Smooth muscle cell (in vitro differentiated cells): ENCODE measurements around the gene TMEM147. TPM values are rescaled to one million over a fixed set of nuclear protein-coding genes. Genes with fewer than 3 reads are reported as not detected.
A peak's percentile ranks its signal among the peaks of the same experiment; 100 is the strongest.
"Not testable (repeated sequence)": the region's sequence is repeated elsewhere in the genome, so short reads cannot be mapped to it uniquely, and the experiment has no call there.

Experiments
- DNase-seq: peaks from one replicate; lab custom pipeline; 2025; ENCODE audit not compliant: unreplicated experiment; lab: John Stamatoyannopoulos, UW
- H2AFZ ChIP-seq: fragments of 200-600 bp; sonication (generic); 2 replicates; pipeline ENCODE4 v1.6.0; 2016; ENCODE audit warnings: antibody characterized with exemption, low read depth, mild to moderate bottlenecking
- H3F3A ChIP-seq: fragments of 200-600 bp; sonication (generic); 2 replicates; pipeline ENCODE4 v1.6.0; 2017; ENCODE audit warnings: antibody characterized with exemption, low read depth
- H3K27ac ChIP-seq: fragments of 200-600 bp; sonication (generic); 2 replicates; pipeline ENCODE4 v1.5.1; 2016; ENCODE audit warnings: low read depth, mild to moderate bottlenecking
- H3K27me3 ChIP-seq: fragments of 200-600 bp; sonication (generic); 2 replicates; pipeline ENCODE4 v1.6.1; 2016; ENCODE audit warnings: low read depth, mild to moderate bottlenecking
- H3K36me3 ChIP-seq: fragments of 200-600 bp; sonication (generic); 2 replicates; pipeline ENCODE4 v1.5.1; 2016; ENCODE audit warnings: low read depth
- H3K4me1 ChIP-seq: fragments of 200-600 bp; sonication (generic); 2 replicates; pipeline ENCODE4 v1.5.1; 2016; ENCODE audit warnings: low read depth
- H3K4me2 ChIP-seq: fragments of 200-600 bp; sonication (generic); 2 replicates; pipeline ENCODE4 v1.6.0; 2016; ENCODE audit warnings: mild to moderate bottlenecking
- H3K4me3 ChIP-seq: fragments of 200-600 bp; sonication (generic); 2 replicates; pipeline ENCODE4 v1.5.1; 2016; ENCODE audit warnings: mild to moderate bottlenecking
- H3K79me2 ChIP-seq: fragments of 200-600 bp; sonication (generic); 2 replicates; pipeline ENCODE4 v1.6.0; 2016; ENCODE audit warnings: low read depth, mild to moderate bottlenecking
- H3K9ac ChIP-seq: fragments of 200-600 bp; sonication (generic); 2 replicates; pipeline ENCODE4 v1.6.0; 2016; ENCODE audit warnings: low read depth
- H3K9me3 ChIP-seq: fragments of 200-600 bp; sonication (generic); replicated peaks from 2 replicates; pipeline ENCODE4 v1.5.1; 2016; ENCODE audit warnings: low read depth
- H4K20me1 ChIP-seq: fragments of 200-600 bp; sonication (generic); 2 replicates; pipeline ENCODE4 v1.6.0; 2016; ENCODE audit warnings: low read depth
- CTCF ChIP-seq: fragments of 200-600 bp; sonication (generic); IDR thresholded peaks from 2 replicates; pipeline ENCODE4 v1.5.1; 2017; ENCODE audit warnings: borderline replicate concordance, mild to moderate bottlenecking, antibody characterized with exemption; ENCODE audit not compliant: insufficient read depth, poor library complexity, severe bottlenecking
- WGBS: methylation state at CpG from one replicate; pipeline ENCODE4 v1.1.7; 2016; ENCODE audit warnings: low lambda C conversion rate; 5-methylcytosine and 5-hydroxymethylcytosine counted together
- polyA plus RNA-seq: library from polyadenylated mRNA; unstranded; fragments of >200 nt; fragmentation: Nextera tagmentation; extraction: Ambion mirVana; gene quantifications from 2 replicates; pipeline ENCODE4 v1.2.1, GENCODE V29; 2016
- total RNA-seq: library from RNA; depleted of rRNA; stranded (reverse); fragments of >200 nt; gene quantifications from 2 replicates; pipeline ENCODE4 v1.2.3, GENCODE V29; 2014

TMEM147 gene
- total and polyA plus RNA-seq, 2 experiments from 2014 or later = 168 to 291 TPM

- H4K20me1 ChIP-seq = no peaks in the 10 kb centered on the region
- H2AFZ ChIP-seq = no peak within 1 kb of the TSS
- no peaks in the 10 kb centered on the region for H3F3A ChIP-seq
- no peak within 1 kb of the TSS for H3K27ac ChIP-seq
- H3K4me1 ChIP-seq = no peaks in the 10 kb centered on the region
- no peak within 1 kb of the TSS for H3K4me3 ChIP-seq
- H3K79me2 ChIP-seq = no peaks in the 10 kb centered on the region
- H3K4me2 ChIP-seq = no peak within 1 kb of the TSS
- no peak for TF ChIP-seq CTCF
- no peaks in the 10 kb centered on the region for H3K36me3 ChIP-seq
- H3K9me3 ChIP-seq = no peaks in the 10 kb centered on the region
- H3K27me3 ChIP-seq = peaks cover 6% of the 10 kb centered on the region
- 85% methylated on average over 16 of the region's 16 CpGs for WGBS
- no peak for DNase-seq
- no peak within 1 kb of the TSS for H3K9ac ChIP-seq
Observed at GRCh38 chr19:35585848-35586247, 40.4 kb downstream of the TMEM147 start, which contains the start of gene PMIS2. PMIS2 (plus strand) TSS chr19:35586173; CDS start chr19:35586260, 87 bp downstream.

DNA sequence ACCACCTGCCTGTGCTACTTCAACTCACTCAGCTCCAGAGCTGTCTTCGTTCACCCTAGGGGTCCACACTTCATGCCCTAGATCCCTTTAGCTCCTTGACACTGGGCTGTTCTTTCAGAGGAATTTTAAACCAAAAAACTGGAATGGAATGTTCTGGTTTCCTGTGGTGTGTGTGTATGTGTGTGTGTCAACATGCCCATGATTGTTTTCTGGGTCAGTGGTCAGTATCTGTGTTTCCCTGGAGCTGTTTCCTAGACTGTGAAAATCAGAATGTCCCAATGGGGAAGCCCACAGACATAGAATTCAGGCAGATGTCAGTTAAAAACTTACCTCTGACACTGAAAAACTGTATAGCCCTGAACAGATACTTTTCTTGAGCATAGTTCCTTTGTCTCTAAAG is 41.9 kb downstream of the TMEM147 start:
- WGBS = 49% methylated on average over 1 of the region's 1 CpG
- TF ChIP-seq CTCF = no peak
- H3K4me1 ChIP-seq = no peaks in the 10 kb centered on the region
- peaks cover 6% of the 10 kb centered on the region for H3K27me3 ChIP-seq
- no peak overlapping the region for H2AFZ ChIP-seq
- H3K9ac ChIP-seq = no peak overlapping the region
- no peaks in the 10 kb centered on the region for H3K9me3 ChIP-seq
- no peaks in the 10 kb centered on the region for H4K20me1 ChIP-seq
- H3F3A ChIP-seq = no peaks in the 10 kb centered on the region
- no peak overlapping the region for H3K4me3 ChIP-seq
- no peaks in the 10 kb centered on the region for H3K36me3 ChIP-seq
- DNase-seq = no peak
- H3K4me2 ChIP-seq = no peak overlapping the region
- H3K27ac ChIP-seq = no peak overlapping the region
- H3K79me2 ChIP-seq = no peaks in the 10 kb centered on the region

- Histone ChIP-seq H3F3A (no peaks in the 10 kb centered on the region), H3K9me3 (no peaks in the 10 kb centered on the region), H4K20me1 (no peaks in the 10 kb centered on the region), H3K36me3 (no peaks in the 10 kb centered on the region), H3K4me1 (no peaks in the 10 kb centered on the region), H3K79me2 (no peaks in the 10 kb centered on the region), H3K4me3 (no peak overlapping the region), H3K27ac (no peak overlapping the region), H3K27me3 (no peaks in the 10 kb centered on the region), H2AFZ (no peak overlapping the region), H3K4me2 (no peak overlapping the region), H3K9ac (no peak overlapping the region)
- DNase-seq = no peak
- no peak for TF ChIP-seq CTCF
- WGBS = 94% methylated on average over 3 of the region's 3 CpGs
Observed at GRCh38 chr19:35590875-35591274, 45.4 kb downstream of the TMEM147 start.

DNA sequence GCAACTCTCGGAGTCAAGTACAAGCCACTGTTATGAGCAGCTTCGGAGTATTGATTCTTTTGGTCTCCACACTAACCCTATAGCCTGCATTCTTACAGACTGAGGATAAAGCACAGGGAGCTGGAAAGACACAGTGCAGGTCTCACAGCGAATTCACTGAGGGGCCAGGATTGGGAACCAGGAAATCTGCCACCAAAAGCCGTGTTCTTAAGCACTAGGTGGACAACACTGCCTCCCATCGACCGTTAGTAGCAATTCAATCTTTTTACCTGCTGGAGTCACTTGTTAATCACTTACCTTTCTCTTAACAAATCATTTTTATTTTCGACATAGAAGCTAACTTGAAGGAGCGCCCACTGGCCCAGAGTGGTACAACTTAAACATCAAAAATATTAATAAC is 46.8 kb downstream of the TMEM147 start:
- Histone ChIP-seq H3F3A (no peaks in the 10 kb centered on the region), H3K4me1 (no peaks in the 10 kb centered on the region), H3K27me3 (no peaks in the 10 kb centered on the region), H3K9ac (no peak overlapping the region), H3K36me3 (no peaks in the 10 kb centered on the region), H4K20me1 (no peaks in the 10 kb centered on the region), H3K4me2 (no peak overlapping the region), H3K79me2 (no peaks in the 10 kb centered on the region), H3K27ac (no peak overlapping the region), H2AFZ (no peak overlapping the region), H3K4me3 (no peak overlapping the region), H3K9me3 (no peaks in the 10 kb centered on the region)
- 33% methylated on average over 8 of the region's 8 CpGs for WGBS
- no peak for DNase-seq
- peak; percentile 43 for TF ChIP-seq CTCF

DNA sequence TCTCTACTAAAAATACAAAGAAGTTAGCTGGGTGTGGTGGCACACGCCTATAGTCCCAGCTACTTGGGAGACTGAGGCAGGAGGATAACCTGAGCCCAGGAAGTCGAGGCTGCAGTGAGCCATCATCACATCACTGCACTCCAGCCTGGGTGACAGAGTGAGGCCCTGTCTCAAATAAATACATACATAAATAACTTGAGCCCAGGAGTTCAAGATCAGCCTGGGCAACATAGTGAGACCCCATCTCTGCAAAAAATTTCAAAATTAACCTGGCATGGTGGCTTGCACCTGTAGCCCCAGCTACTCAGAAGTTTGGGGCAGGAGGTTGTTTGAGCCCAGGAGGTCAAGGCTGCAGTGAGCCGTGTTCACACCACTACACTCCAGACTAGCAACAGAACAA is 49.6 kb downstream of the TMEM147 start:
- H3K79me2 ChIP-seq, H3K27me3 ChIP-seq, H3K27ac ChIP-seq, H3F3A ChIP-seq, H4K20me1 ChIP-seq, DNase-seq, H2AFZ ChIP-seq, H3K9ac ChIP-seq, H3K4me3 ChIP-seq, H3K4me2 ChIP-seq, H3K36me3 ChIP-seq, H3K9me3 ChIP-seq, H3K4me1 ChIP-seq: not testable (repeated sequence)
- WGBS = 86% methylated on average over 3 of the region's 3 CpGs
